Left colon (tissue), 2 donors: ENCODE measurements around the gene RTRAF. TPM values are rescaled to one million over a fixed set of nuclear protein-coding genes. Genes with fewer than 3 reads are reported as not detected.

Experiments used
- ATAC-seq: fragments of 200-7000 bp; cut with Tn5 transposase; one replicate; pipeline ENCODE4 v1.9.1; 2020; ENCODE audit warnings: mild to moderate bottlenecking, moderate library complexity
- DNase-seq, 2 donors: peaks; one replicate each; pipeline ENCODE4 v3.0.0-alpha.2; 2020
- intact Hi-C, 2 donors: fragments of 100-400 bp; cut with DNase I in 1 of 2; cut with micrococcal nuclease in 1 of 2; formaldehyde crosslinking; loops; one replicate each; pipeline versions ENCODE4 v1.11.2 to v1.14.0; 2022; cut with DNase I, micrococcal nuclease
- total RNA-seq, 2 donors: library from RNA; stranded (reverse); fragmentation: NEBNext Ultra II Directional; extraction: Animal tissue kit (Norgen Biotek cat#: 25700); gene quantifications; one replicate each; pipeline ENCODE4 v1.2.1, GENCODE V29; 2021
- donor health status: DM: no; HTN: no; CAD: no.
- donor health status: DM: yes; HTN: yes; CAD: no.

RTRAF gene
- total RNA-seq, 2 donors from 2014 or later, result 119 to 136 TPM

- DNase-seq (no peak), ATAC-seq (no peak)
- intact Hi-C loops, result no loop called here
Observed at GRCh38 chr14:51981218-51981854, 8.0 kb upstream of the RTRAF start.

GRCh38 chr14:51988221-51988620 is 1.1 kb upstream of the RTRAF start:
- ATAC-seq (no peak), DNase-seq (no peak)
- intact Hi-C loops, result no loop called here

GRCh38 chr14:51990488-51990887 is 1.1 kb downstream of the RTRAF start:
- intact Hi-C loops, result loop anchor here in 1 of 2 donors (10.0 kb wide), 1 partner anchor 284 kb away; no protein-coding TSS in a partner anchor
- DNase-seq (no peak), ATAC-seq (no peak)

- intact Hi-C loops, result loop anchor here in 1 of 2 donors (10.0 kb wide), 1 partner anchor 281 kb away; no protein-coding TSS in a partner anchor
- ATAC-seq, result no peak
Observed at GRCh38 chr14:51993285-51993920, 4.1 kb downstream of the RTRAF start.

GRCh38 chr14:51996148-51996746 is 6.9 kb downstream of the RTRAF start:
- no peak for DNase-seq
- peak; percentile 53 for ATAC-seq
- intact Hi-C loops, result loop anchor here in 1 of 2 donors (2.0 to 10.0 kb wide), 2 partner anchors 135 to 279 kb away; no protein-coding TSS in a partner anchor

More at GRCh38 chr14:51993285-51993920, 4.1 kb downstream of the RTRAF start:
- no peak for DNase-seq

GRCh38 chr14:51998348-51998747 is 9.0 kb downstream of the RTRAF start:
- ATAC-seq (no peak), DNase-seq (no peak)
- intact Hi-C loops, result loop anchor here in 1 of 2 donors (10.0 kb wide), 1 partner anchor 276 kb away; no protein-coding TSS in a partner anchor

GRCh38 chr14:51999084-51999483 is 9.7 kb downstream of the RTRAF start:
- no peak for ATAC-seq
- DNase-seq, result no peak
- intact Hi-C loops, result loop anchor here in 1 of 2 donors (10.0 kb wide), 1 partner anchor 276 kb away; no protein-coding TSS in a partner anchor

- intact Hi-C loops, result no loop called here
- no peak for ATAC-seq
- no peak for DNase-seq
Observed at GRCh38 chr14:52000019-52000582, 10.8 kb downstream of the RTRAF start.

GRCh38 chr14:52000696-52001095 is 11.3 kb downstream of the RTRAF start:
- DNase-seq (no peak), ATAC-seq (no peak)
- intact Hi-C loops, result no loop called here

- ATAC-seq (peak; percentile 15), DNase-seq (no peak)
- intact Hi-C loops, result no loop called here
Observed at GRCh38 chr14:52002542-52002941, 13.2 kb downstream of the RTRAF start.

GRCh38 chr14:52003324-52003723 is 14.0 kb downstream of the RTRAF start:
- no peak for DNase-seq
- peak; percentile 50 for ATAC-seq
- intact Hi-C loops, result no loop called here

GRCh38 chr14:52005625-52006024 is 16.3 kb downstream of the RTRAF start:
- intact Hi-C loops, result no loop called here
- ATAC-seq (no peak), DNase-seq (no peak)

GRCh38 chr14:52006361-52006760 is 17.0 kb downstream of the RTRAF start:
- DNase-seq (no peak), ATAC-seq (no peak)
- intact Hi-C loops, result no loop called here

GRCh38 chr14:52007211-52007610 is 17.9 kb downstream of the RTRAF start:
- intact Hi-C loops, result no loop called here
- DNase-seq (no peak), ATAC-seq (no peak)

GRCh38 chr14:52007637-52008036 is 18.3 kb downstream of the RTRAF start:
- intact Hi-C loops, result no loop called here
- DNase-seq (no peak), ATAC-seq (no peak)

- intact Hi-C loops, result no loop called here
- DNase-seq (no peak), ATAC-seq (no peak)
Observed at GRCh38 chr14:52008136-52008535, 18.8 kb downstream of the RTRAF start.

- ATAC-seq (no peak), DNase-seq (no peak)
- intact Hi-C loops, result no loop called here
Observed at GRCh38 chr14:52010173-52010693, 20.9 kb downstream of the RTRAF start.

- no peak for ATAC-seq
- intact Hi-C loops, result no loop called here
Observed at GRCh38 chr14:52011523-52011922, 22.2 kb downstream of the RTRAF start.

GRCh38 chr14:52012635-52013034 is 23.3 kb downstream of the RTRAF start:
- ATAC-seq (no peak), DNase-seq (no peak)
- intact Hi-C loops, result no loop called here

More at GRCh38 chr14:52011523-52011922, 22.2 kb downstream of the RTRAF start:
- no peak for DNase-seq
